BE2C (cell line): ENCODE results near the gene RTKN2.

Experiments
- DNase-seq: peaks from one replicate; pipeline ENCODE4 v3.0.0-alpha.2; 2020
- H3K27me3 ChIP-seq: fragments of 250-450 bp; sonication (Bioruptor Pico); 2 replicates; pipeline ENCODE4 v1.5.1; 2020; ENCODE audit warnings: mild to moderate bottlenecking
- H3K36me3 ChIP-seq: fragments of 250-450 bp; sonication (Bioruptor Pico); 2 replicates; pipeline ENCODE4 v1.5.1; 2020; ENCODE audit warnings: mild to moderate bottlenecking
- H3K4me1 ChIP-seq: fragments of 250-450 bp; sonication (Bioruptor Pico); 2 replicates; pipeline ENCODE4 v1.5.1; 2020
- H3K4me3 ChIP-seq: 2 replicates; pipeline ENCODE4 v1.5.1; 2011; ENCODE audit warnings: low read depth, low read length
- H3K9me3 ChIP-seq: fragments of 250-450 bp; sonication (Bioruptor Pico); 2 replicates; pipeline ENCODE4 v1.5.1; 2020
- CTCF ChIP-seq: IDR thresholded peaks from 2 replicates; pipeline ENCODE4 v1.5.1; 2012; ENCODE audit warnings: mild to moderate bottlenecking, low read depth, low read length

Gene RTKN2

GRCh38 chr10:62159351-62159750, 109.3 kb downstream of the RTKN2 start:
- Histone ChIP-seq H3K9me3 (no peaks in the 10 kb centered on the region), H3K27me3 (no peaks in the 10 kb centered on the region), H3K4me1 (no peaks in the 10 kb centered on the region), H3K36me3 (no peaks in the 10 kb centered on the region), H3K4me3 (no peak overlapping the region)
- no peak for DNase-seq
- no peak for TF ChIP-seq CTCF

GRCh38 chr10:62157601-62158000, 111.0 kb downstream of the RTKN2 start:
- H3K4me1 ChIP-seq = no peaks in the 10 kb centered on the region
- TF ChIP-seq CTCF = no peak
- no peak for DNase-seq
- no peaks in the 10 kb centered on the region for H3K27me3 ChIP-seq
- no peaks in the 10 kb centered on the region for H3K9me3 ChIP-seq
- no peaks in the 10 kb centered on the region for H3K36me3 ChIP-seq
- no peak overlapping the region for H3K4me3 ChIP-seq

GRCh38 chr10:62155054-62155680, 113.5 kb downstream of the RTKN2 start:
- TF ChIP-seq CTCF = no peak
- no peak for DNase-seq
- Histone ChIP-seq H3K4me3 (no peak overlapping the region), H3K36me3 (no peaks in the 10 kb centered on the region), H3K9me3 (no peaks in the 10 kb centered on the region), H3K27me3 (no peaks in the 10 kb centered on the region), H3K4me1 (no peaks in the 10 kb centered on the region)

GRCh38 chr10:62154231-62154630, 114.4 kb downstream of the RTKN2 start:
- Histone ChIP-seq H3K9me3 (no peaks in the 10 kb centered on the region), H3K4me3 (no peak overlapping the region), H3K27me3 (no peaks in the 10 kb centered on the region), H3K36me3 (no peaks in the 10 kb centered on the region), H3K4me1 (no peaks in the 10 kb centered on the region)
- TF ChIP-seq CTCF = no peak
- no peak for DNase-seq

DNA sequence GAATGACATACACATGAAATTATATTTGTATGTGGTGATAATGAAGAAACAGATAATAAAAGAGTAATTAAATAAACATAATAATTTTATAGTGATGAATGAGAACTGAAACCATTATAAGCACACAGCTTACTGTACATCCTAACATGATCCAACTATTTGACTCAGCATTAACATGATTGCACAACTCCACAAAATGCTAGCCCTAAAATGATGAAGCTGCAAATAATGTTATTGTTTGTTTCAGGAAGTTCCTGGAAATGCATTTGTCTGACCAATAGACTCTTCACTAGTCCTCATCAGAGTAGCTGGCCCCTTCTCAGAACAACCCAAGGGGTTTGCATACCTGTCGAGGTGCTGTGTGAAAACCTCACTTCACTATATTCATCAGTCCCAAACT, 115.5 kb downstream of the RTKN2 start:
- Histone ChIP-seq H3K4me3 (no peak overlapping the region), H3K27me3 (no peaks in the 10 kb centered on the region), H3K36me3 (no peaks in the 10 kb centered on the region), H3K9me3 (no peaks in the 10 kb centered on the region), H3K4me1 (no peaks in the 10 kb centered on the region)
- TF ChIP-seq CTCF = no peak
- no peak for DNase-seq

DNA sequence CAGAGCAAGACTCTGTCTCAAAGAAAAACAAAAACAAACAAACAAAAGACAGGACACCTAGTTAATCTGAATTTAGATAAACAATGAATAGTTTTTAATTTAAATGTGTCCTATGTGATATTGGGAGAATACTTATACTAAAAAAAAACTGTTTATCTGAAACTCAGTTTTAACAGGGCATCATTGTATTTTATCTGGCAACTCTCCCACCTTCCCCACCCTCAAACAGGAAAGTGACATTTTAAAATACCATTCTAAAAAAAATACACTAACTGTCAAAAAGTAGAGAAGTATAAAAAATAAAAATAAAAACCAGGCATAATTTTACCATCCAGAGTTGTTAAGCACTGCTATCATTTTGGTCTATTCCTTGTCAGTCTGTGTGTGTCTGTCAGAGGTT, 119.0 kb downstream of the RTKN2 start:
- no peak for TF ChIP-seq CTCF
- Histone ChIP-seq H3K9me3 (no peaks in the 10 kb centered on the region), H3K4me3 (no peak overlapping the region), H3K36me3 (no peaks in the 10 kb centered on the region), H3K27me3 (no peaks in the 10 kb centered on the region), H3K4me1 (no peaks in the 10 kb centered on the region)
- no peak for DNase-seq
